ENCODE measurements around the gene GALNT2.

GALNT2 gene

DNA sequence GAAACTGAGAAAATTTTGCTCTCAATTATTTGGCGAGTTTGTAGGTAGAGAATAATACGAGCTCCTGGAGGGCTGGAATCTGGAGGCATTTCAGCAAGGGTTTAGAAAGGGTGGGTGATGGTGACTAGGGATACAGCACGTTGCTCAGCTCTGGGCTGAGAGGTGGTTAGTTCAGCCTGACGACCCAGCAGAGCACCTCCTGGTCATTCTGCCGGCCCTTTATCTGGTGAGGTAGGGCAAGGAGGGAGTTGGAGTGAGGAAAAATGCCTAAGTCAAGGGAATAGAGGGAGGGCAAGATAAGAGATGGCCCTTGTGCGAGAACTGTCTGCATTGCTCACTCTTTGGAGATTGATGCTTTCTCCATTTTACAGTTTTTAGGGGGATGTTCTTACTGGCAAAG, 19.1 kb downstream of the GALNT2 start:
- no peak for DNase-seq (ENCODE audit: low read depth)
- TF ChIP-seq, protein P1, sequence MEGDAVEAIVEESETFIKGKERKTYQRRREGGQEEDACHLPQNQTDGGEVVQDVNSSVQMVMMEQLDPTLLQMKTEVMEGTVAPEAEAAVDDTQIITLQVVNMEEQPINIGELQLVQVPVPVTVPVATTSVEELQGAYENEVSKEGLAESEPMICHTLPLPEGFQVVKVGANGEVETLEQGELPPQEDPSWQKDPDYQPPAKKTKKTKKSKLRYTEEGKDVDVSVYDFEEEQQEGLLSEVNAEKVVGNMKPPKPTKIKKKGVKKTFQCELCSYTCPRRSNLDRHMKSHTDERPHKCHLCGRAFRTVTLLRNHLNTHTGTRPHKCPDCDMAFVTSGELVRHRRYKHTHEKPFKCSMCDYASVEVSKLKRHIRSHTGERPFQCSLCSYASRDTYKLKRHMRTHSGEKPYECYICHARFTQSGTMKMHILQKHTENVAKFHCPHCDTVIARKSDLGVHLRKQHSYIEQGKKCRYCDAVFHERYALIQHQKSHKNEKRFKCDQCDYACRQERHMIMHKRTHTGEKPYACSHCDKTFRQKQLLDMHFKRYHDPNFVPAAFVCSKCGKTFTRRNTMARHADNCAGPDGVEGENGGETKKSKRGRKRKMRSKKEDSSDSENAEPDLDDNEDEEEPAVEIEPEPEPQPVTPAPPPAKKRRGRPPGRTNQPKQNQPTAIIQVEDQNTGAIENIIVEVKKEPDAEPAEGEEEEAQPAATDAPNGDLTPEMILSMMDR (IDR thresholded peaks at IDR 0.05; ENCODE audit: control insufficient read depth, extremely low read depth, insufficient read depth): no peak
- no peak overlapping the region for H3K4me3 ChIP-seq (ENCODE audit: low read depth, low read length)

DNA sequence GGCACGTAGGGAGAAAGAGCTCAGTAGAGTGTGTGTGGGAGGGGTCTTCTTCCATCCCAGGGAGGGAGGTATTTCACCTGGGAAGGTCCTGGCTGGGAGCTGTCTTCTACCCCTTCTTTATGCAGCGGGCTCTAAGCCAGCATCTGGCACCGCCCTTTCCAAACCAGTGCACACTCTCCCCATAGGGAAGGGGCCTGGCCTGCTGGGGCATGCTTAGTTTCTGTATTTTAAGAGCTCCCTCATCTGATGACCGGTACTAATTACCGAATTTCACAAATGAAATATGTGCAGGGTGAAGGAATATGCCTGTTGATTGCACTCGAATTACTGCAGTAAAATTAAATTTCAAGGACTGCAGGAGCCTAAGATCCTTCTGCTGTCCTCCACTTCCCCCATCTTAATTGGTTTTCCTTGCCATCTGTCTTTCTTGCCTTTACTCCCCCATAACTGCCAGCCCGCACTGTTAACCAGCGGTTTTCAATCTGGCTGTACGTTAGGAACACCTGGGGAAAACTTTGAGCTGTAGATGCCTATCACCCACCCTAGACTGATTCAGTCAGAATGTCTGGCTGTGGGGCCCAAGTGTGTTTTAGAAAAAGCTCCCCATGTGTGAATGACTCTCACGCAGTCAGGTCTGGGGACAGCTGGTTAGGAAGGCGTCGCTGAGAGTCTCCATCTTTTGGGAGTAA, 20.1 kb downstream of the GALNT2 start:
- TF ChIP-seq, protein P1 (IDR thresholded peaks at IDR 0.05; ENCODE audit: control insufficient read depth, extremely low read depth, insufficient read depth): peak; percentile 6; the same call in 1 of the 2 replicates
- H3K4me3 ChIP-seq (ENCODE audit: low read depth, low read length): no peak overlapping the region
- no peak for DNase-seq (ENCODE audit: low read depth)

DNA sequence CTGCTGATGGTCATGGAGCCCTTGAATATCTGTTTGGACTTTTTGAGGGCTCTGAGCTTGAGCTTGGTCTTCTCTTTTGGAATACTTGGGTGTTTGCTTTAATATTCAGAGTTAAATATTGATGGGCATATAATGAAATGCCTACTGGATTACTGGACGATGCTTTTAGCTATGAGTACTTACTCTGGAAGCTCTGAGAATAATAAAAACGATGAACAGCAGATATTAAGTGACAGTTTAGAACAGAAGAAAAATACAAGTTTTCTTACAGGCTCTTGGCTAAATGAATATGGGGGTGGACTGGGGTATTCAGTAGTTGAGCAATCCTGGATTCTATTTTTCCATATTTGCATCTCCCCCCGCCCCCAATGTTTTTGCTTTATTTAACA, 20.7 kb downstream of the GALNT2 start:
- DNase-seq (ENCODE audit: low read depth): no peak
- no peak overlapping the region for H3K4me3 ChIP-seq (ENCODE audit: low read depth, low read length)
- TF ChIP-seq, protein P1 (IDR thresholded peaks at IDR 0.05; ENCODE audit: control insufficient read depth, extremely low read depth, insufficient read depth): no peak

DNA sequence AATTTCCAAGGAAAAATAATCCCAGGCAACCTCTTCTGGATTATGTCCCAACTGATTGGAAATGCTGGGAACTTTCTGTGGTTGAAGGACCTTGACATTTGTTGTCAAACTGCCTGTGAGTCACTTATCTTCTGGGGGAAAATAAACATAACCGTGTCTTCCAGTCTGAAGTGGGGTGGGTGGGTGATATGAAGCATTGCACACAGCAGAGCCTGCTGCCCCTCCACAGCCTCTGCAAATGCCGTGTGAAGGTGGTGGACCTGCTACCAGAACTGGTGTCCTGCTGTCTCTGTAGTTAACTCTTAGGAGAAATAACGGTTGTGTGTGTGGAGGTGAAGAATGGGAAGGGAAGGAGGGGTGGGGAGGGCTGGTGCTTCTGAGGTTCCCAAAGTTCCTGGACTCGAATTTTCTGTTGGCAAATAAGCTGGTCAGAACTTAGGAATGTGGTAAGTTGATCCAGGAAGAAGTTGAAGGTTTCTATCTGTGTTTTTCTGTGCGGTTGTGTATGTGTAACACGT, 23.2 kb downstream of the GALNT2 start:
- H3K4me3 ChIP-seq (ENCODE audit: low read depth, low read length): no peak overlapping the region
- TF ChIP-seq, protein P1 (IDR thresholded peaks at IDR 0.05; ENCODE audit: control insufficient read depth, extremely low read depth, insufficient read depth): no peak
- DNase-seq (ENCODE audit: low read depth): no peak

DNA sequence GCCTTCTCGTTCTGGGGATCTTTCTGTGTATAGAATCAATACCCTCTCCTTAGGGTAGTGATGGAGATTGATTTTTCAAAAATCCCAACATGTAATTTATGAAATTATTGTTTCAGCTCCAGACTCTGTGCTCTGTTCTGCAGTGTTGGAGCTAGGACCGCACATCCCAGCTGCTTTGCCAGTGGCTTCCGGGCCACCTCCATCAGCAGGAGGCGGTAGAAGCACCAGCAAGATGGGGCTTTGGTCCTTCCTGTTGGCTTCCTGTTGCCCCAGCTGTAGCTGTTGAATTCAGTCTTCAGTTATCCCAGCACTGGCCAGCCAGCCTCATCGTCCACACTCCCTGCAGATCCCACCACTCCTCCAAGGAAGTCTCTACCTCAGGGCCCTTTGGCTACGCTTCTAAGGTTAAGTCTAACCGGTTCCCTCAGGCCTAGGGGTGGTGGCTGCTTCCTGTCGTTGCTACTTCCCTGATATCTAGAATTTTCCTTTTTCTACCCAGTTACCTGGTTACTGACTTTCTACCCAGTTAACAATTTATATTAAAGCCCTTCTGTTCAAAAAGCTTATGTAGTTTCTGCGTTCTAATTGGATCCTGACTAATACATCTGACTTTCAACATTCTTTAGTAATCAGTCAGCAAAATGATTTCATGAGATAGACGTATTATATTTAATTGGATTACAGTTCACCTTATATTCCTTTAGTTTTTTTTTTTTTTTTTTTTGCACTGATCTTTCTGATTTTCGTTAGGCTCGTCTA, 24.6 kb downstream of the GALNT2 start:
- no peak overlapping the region for H3K4me3 ChIP-seq (ENCODE audit: low read depth, low read length)
- DNase-seq (ENCODE audit: low read depth): no peak
- TF ChIP-seq, protein P1 (IDR thresholded peaks at IDR 0.05; ENCODE audit: control insufficient read depth, extremely low read depth, insufficient read depth): no peak

DNA sequence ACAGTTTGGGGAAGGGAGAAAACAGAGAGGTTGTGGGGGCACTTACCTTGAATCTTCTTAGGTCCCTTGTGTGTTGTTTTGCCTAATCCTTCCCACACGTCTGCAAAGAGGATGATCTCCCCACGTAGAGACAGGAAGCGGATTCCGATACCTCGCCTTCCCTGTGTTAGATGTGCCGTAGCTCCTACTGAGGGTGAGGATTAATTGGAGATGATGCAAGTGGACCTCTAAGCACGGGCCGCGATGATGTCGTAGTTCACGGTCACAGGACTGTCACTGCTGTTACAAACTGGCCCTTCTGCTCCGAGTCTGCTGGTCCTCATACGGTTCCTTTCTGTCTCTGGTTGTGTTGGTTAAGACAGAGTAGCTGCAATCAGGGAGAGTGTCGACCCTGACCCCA, 27.7 kb downstream of the GALNT2 start:
- TF ChIP-seq, protein P1 (IDR thresholded peaks at IDR 0.05; ENCODE audit: control insufficient read depth, extremely low read depth, insufficient read depth): no peak
- no peak for DNase-seq (ENCODE audit: low read depth)
- no peak overlapping the region for H3K4me3 ChIP-seq (ENCODE audit: low read depth, low read length)
